CD4-positive, alpha-beta T cell treated with Interleukin-2 at 100 ng/mL for 4 hours (primary cell): ENCODE data around the gene PAX5.

ENCODE experiments used
- DNase-seq: peaks from one replicate; pipeline ENCODE4 v3.0.0-alpha.2; 2020; ENCODE audit warnings: low spot score

The PAX5 gene

DNA sequence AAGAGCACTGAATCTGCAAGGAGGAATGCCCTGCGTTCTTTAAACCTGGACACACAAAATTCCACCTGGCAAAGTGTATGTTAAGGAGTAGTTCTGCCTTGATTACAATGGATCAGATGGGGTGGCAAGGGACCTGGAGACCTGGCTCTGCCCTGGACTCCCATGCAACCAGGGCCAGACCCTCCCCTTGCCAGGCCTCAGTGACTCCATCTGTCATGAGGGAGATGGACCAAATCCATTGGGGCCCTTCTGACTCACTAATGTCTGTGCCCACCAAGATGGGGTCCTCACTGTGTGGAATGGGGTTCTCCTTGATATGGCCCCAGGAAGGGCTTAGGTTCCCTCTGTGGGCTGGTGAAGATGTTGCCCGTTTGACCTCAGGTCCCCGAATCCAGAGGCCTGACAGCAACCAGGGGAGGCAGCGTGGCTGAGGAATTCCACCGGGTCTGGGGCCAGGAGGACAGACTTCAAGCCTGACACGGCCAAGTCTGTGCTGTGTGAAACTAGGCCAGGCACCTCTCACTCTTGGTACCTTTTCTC is 100.3 kb downstream of the PAX5 start:
- DNase-seq = no peak

DNA sequence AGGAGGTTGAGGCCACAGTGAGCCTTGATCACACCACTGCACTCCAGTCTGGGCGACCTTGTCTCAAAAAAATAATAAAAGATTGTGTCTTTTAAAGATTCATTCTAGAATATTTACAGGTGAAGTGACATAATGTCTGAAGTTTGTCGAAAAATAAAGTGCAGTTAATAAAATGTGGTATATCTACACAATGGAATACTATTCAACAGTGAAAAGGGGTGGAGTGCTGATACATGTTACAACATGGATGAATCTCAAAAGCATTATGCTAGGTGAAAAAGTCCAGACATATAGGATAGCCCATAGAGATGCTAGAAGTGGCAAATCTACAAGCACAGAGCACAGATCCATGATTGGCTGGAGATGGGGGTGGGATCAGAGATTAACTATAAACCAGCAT is 101.9 kb downstream of the PAX5 start:
- DNase-seq = no peak

DNA sequence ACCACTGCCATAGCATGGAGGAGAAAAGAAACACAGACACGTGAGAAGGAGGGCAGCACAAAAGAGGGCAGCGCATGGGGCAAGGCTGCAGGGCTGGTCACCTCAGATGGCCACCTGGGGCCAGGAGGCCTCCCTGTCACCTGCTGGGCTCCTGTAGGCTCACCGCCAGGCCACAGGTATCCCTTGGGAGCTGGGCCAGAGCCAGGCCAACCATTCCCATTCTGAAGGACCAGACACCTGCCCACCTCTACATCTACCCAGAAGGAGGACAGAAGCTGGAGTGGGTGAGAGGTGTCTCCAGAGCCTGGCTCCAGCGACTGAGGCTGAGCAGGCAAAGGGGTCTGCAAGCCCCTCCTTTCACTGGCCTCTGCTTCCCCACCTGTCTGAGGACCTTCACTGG is 103.1 kb downstream of the PAX5 start:
- no peak for DNase-seq

DNA sequence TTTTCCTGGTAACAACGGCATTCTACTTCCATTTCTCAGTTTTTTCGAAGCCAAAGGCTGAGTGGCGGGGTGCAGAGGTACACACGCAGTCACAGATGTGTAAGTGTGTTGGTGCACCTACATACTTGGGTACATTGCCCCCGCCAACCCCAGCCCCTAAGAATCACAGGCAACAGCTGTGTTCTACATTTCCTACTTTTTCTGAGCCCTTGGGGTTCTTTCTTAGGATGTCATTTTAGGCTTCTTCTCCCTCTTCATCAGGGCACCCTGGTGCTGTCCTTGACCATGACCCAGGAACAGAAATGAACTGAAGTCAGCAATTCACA is 104.8 kb downstream of the PAX5 start:
- no peak for DNase-seq

DNA sequence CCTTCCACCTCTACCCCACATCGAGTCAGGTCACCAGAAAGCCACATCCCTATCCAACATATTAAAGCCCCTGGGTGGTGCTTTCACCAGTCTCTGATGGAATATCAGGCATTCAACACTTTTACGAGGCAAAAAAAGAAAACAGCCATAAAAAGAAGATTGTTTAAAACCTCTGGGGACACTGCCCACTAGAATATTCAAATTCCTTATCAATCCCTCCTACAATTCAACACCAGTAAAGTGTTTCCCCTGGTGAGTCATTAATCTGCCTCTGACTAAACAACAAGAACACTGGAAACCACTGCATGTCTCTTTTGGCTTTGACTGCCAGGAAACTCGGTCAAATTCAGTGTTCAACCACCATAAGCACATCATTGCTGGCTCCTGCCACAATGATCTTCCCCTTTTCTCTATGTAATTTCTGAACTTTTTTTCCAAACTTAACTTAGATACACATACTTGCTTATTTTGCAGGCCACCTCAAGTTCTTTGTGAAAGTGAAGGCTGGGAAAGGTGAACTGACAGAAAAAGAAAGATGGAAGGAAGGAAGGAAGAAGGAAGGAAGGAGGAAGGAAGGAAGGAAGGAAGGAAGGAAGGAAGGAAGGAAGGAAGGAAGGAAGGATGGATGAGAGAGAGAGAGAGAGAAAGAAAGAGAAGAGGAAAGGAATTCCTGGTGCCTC is 105.3 kb downstream of the PAX5 start:
- DNase-seq = no peak

DNA sequence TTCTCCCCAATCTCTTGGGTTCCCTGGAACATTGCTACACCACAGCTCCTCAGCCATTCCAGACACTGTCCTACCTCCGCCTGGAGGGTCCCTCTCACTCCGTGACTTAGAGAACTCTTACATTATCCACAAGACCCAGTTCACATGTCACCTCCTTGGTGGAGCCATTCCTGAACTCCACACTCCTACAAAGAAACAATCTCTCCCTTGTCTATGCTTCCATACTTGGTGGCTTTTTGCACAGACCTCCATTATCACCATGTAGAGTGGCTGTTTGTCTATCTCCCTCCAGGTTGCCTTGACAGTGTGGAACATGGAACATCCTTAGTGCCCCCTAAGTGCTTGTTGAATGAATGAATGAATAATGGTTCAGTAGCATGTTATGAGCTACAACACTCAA is 105.9 kb downstream of the PAX5 start:
- DNase-seq = no peak

DNA sequence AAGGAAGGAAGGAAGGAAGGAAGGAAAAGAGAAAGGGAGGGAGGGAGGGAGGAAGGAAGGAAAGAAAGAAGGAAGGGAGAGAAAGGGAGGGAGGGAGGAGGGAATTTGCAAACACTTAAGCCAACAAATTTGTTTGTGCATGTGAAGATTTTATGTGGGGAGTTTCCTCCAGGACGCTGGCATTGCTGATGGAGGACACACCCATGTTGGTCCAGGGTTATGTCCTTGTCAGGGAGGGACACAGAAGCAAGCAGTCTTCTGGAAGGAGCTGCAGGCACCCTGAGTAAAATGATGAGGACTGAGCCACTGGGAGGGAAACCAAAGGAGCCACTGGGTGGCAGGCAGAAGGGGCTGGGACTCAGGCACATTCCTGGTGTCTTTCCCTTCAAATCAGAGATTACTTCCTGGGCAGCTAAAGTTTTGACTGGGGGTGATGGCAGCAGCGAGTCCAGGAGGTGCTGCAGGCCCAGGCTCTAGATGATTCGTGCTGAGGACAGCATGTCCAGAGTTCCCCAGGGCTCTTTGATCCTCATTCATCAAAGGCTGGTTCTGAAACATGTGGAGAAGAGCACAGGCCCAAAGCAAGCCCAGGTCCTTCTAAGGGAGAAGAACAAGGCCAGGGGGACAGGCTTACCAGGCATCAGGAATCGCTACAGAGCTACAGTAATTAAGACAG is 109.2 kb downstream of the PAX5 start:
- DNase-seq = no peak

DNA sequence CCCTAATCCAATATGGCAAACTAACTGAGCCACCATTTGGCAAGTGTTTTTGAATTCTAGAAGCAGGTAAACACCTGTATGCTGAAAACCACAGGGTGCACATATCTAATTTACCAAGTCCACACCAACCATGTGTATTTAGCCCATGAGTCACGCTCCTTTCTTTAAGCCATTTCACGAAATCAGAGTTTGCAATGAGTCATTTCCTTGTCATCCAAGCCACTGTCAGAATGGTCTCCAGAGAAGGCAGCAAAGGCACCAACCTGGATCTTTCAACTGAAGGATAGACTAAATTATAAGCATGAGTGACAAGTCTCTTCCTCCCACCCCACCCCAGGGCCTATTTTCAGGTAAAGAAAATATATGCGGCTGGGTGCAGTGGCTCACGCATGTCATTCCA is 110.0 kb downstream of the PAX5 start:
- no peak for DNase-seq

DNA sequence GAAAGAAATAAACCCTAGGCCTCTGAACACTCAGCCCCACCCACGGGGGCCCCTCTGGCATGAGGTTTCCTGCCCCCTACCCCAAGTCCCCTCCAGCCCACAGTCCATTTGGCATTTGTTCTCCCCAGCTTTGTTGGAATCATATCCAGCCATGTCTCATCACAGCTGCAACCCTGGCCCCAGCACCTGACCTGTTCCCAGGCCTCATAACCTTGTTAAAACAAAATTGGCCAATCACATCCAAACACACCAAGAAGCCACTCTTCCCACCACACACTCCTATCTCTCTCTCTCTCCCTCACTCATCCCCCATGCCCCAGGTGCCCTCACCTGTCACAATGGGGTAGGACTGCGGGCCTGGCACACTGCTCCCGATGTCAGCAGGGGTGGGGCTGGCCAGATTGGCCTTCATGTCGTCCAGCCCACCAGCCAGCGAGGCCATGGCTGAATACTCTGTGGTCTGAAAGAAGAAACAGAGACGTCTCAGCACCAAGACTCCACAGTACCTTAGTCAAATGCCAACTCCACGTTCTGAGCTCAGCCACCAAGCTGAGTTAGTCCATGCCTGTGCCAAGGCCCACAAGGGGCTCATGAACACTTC is 110.9 kb downstream of the PAX5 start:
- DNase-seq = no peak

DNA sequence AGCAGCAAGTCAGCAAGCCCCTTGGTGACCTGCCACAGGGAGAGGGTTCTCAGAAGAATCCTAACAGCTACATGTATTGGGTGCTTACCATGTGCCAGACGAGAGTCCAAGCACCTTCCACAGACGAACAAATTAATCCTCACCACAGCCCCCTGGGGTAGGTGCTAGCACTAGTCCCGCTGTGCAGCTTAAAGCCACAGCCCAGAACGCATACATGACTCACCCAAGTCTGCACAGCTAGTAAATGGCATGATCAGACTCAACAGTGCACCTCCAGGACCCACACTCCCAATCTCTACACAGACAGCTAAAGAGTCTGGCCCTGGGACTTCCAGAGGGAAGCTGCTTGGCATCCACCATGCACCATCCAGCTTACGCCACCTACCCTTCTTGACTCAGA is 111.5 kb downstream of the PAX5 start:
- no peak for DNase-seq

DNA sequence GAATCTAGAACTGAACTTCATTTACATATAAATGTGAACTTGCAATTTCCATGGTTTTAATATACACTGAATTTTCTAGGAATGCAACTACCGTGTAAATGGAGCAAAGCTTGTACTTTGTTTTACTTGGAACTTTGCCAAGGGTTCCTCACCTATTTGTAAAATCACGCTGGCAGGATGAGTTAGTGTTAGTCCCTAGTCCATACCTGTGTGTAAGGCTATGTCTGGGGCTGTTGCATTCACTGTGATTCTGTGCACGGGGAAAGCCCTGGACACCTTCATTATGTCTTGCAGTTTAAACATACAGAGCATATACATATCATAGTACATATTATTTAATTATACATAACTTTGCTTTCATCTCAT is 119.9 kb downstream of the PAX5 start:
- no peak for DNase-seq

DNA sequence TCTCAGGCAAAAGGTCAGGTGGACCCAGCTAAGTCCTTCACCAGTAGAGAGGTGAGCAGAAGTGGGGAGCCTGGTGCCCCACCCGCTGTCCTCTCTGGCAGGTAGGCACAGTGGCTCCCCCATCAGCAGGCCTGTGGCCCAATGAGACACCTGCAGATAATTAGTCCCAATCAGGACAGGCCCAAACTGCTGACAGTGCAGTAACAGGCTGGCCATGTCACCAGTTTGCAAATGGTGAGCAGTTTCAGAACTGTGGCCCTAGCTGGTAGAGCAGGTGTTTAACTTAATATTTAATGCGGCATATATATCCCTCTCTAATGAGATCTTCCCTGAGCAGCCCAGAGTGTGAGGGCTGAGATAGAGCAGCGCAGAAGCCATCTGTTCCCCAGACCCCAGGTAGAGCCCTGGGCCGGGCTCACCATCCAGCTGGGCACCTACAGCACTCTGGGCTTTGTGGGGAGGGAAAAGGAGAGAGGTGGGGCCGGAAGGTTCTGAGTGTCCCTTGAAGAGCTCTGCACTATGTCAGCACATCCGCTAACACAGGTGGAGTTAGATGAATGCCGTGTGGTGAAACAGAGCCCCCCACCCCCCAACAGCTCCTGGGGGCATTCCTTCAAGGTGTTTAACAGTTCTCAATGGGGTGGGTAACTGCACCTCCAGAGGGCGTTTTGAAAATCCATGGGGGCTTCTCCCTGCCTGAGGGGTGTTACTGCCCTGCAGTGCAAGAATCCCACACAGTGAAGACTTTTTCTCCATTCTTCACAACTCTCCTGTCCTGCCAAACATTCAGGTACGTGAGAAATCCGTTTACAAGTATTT is 120.5 kb downstream of the PAX5 start:
- DNase-seq = no peak

DNA sequence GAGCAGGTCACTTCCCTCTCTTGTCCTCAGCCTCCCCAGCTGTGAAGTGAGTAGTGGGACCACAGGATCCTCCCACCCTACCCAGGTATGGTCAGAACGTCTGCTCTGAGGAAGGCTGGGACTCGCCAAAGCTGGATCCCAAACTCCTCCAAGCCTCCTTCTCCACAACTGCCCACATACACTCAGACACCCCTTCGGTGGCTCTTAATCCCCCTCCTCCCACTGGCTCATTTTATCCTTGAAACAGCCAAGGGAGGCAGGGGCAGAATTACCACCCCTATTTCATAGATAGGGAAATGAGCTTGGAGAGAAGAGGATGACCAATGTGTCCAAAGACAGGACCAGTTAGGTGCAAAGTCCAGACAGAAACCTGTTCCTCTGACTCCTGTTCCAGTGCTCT is 121.4 kb downstream of the PAX5 start:
- no peak for DNase-seq

DNA sequence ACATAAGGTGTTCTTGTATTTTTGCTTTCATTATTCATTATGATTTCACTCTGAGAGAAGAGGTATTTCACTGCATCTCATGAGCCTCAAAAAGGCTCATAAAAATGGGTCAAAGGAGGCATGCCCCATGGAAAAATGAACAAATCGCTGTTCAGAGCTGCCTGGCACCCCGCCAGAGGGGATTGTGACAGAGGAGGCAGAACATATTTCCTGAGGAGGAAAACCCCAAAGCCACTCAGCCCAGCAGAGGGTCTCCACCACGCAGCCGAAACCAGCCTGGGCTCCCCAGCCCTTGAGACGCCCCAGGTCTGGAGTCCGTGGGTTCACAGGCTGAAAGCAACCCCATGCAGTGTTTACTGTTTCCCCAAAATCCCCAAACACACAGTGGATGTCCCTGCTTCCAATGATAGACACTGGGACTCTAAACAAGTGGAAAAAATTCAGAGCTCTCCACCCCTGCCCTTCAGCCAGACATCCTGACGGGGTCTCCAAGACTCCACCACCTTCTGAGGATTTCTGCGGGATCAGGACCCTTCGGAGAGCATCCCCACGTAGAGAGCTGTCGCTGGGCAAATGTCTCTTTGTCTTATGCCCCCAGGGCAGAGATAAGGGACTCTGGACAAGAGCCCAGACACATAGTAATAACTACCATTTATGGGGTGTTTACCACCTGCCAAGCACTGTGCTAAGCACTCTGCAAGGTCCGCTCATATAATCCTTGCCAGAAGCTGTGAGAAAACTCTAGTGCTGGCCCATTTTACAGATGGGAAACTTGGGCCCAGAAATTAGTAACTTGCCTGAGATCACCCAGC is 122.3 kb downstream of the PAX5 start:
- DNase-seq = no peak

DNA sequence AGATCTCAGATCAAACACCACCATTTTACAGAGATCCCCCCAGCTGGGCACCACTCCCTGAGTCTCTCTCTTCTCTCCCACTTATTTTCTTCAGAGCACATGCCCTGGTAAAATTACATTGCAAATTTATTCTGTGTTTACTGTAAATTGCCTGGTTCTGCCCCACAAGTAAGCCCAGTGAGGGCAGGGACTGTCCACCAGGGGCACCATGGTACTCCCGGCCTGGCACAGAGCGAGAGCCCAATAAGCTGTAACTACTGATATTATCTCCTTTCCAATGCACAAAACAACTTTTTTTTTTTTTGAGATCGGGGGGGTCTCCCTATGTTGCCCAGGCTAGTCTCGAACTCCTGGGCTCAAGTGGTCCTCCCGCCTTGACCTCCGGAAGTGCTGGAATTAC is 123.0 kb downstream of the PAX5 start:
- no peak for DNase-seq

DNA sequence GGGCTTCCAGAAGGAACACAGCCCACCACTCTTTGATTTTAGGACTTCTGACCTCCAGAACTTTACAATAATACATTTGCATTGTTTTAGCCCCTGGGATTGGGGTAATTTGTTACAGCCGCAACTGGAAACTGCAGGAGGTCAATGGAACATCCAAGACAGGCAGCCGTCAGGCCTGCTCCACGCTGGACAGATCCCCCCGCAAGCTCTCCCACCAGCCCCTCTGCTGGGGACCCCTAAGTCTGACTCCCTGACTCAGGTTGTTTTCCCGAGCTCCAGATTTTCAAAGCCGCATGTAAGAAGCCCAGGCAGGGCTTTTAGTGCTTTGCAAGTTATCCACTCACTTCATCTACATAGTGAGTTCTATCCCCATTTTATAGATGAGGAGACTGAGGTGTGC is 127.6 kb downstream of the PAX5 start:
- DNase-seq = no peak

DNA sequence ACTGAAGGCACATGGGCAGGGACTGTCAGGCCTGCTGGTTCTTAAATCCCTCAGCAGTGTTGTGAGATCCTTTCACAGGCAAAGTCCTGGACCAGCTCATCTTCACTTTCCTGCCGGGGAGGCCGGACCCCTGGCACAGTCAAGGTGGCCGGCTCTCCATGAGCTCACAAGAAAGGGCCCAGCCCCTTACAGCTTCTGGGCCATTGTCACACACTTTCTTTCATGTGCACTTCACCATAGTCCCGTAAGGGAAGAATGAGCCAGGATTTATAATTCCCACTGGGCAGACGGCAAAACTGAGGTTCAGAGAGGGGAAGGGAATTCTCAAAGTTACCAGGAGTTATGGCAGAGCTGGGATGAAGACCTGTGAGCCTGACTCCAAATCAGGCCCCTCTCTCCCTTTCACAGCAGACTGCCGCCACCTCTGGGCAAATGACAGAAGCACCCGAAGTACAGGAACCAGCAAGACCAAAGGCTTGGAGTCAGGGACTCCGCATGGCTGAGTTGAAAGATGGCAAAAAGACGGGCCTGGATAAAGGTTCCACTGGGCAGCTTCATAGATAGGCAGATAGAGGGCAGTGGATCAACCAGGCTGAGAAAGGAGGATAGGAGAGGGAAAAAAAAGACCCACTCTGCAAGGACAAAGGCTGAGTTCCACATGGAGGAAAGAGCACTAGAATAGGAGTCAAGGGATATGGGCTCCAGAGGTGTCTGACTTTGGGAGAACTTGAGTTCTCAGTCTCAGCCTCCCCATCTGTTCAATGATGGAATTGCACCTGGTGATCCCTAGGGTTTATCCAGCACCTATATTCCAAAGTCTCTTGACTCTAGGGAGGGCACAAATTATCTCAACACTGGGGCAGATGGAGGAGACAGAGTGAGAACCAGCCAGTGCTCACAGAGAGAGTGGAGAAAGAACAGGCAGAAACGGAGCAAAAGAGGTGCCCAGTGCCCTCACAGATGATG is 128.7 kb downstream of the PAX5 start:
- DNase-seq = no peak

DNA sequence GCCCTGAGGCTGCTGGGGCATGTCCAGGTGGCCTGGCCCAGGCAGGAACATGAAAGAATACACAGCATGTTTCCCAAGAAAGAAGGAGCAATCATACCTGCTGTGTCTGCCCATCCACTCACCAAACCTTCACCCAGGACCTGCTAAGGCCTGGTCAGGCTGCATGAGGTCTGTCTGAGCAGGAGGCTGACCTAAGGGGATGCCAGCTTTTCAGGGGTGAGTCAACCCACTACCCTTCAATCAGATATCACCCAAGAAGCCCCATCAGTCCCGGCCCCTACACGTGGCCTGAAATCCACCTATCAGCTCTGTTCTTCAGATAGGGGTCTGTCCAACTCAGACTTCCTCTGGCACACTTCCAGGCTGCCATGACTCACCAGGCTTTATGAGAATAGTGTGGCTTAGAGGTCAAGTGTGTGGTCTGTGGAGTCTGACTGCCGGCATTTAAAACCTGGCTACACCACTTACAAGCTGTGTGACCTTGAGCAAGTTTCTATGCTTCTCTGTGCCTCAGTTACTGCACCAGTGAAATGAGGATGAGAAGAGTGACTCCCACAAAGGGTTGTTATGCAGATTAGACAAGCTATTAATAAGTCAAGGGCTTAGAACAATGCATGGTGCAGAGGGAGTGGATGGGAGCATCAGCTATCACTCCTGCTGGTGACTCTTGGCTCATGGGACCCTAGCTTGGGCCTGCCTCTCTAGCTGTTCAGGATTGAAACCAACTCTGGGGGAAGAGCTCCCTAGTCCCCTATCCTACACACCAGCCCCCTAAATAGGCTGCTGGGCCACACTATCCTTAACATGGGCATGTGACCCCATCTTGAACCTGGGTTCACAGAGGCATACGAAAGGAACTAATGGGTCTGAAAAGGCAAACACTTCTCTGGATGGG is 130.3 kb downstream of the PAX5 start:
- peak; percentile 1 for DNase-seq

DNA sequence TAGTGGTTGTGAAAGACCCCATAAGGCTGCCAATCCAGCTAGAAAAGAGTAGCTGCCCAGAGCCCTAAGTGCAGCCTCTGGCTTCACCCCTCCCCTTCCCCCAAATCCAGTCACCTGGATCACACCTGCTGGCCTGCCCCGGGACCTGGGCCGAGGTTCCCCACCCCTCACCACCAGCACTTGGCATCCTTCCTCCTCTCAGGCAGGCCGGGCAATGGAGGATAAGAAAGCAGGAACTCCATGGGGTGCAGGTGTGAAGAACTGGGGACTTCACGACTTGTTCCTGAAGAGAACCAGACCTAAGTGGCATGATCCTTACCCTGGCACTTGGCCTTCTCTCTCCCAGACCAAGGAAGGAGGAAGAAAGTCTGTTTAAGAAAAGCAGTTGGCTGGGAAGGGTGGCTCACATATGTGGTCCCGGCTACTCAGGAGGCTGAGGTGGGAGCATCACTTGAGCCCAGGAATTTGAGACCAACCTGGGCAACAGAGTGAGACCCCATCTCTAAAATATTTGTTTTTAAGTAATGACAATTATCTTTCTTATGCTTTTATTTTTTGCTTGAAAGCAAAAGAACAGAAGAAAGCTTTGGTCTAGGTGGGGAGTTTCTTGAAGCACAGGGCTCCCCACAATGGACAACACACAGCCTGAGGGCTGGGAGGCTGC is 131.1 kb downstream of the PAX5 start:
- DNase-seq = no peak
